ENCODE data around the gene NPLOC4. TPM values are rescaled to one million over a fixed set of nuclear protein-coding genes. Genes with fewer than 3 reads are reported as not detected.

The NPLOC4 gene
- total RNA-seq, 2 donors from 2014 or later = 43.8 to 63.0 TPM

- 84 to 100% methylated on average over 2 to 8 of the region's 8 CpGs for WGBS, 2 donors
- no peaks in the 10 kb centered on the region for H3K36me3 ChIP-seq (replicated peaks in 1 of 2; ENCODE audit: insufficient read depth in 1 of 2, low read depth in 2 of 2)
- DNase-seq (no peak), ATAC-seq (no peak)
- no peak overlapping the region for H3K4me3 ChIP-seq
- TF ChIP-seq CTCF (IDR thresholded peaks at IDR 0.05) (no peak), POLR2A (IDR thresholded peaks at IDR 0.05) (no peak)
- H3K27me3 ChIP-seq = no peaks in the 10 kb centered on the region
- no peaks in the 10 kb centered on the region for H3K9me3 ChIP-seq
- H3K27ac ChIP-seq = no peak overlapping the region
- peaks cover 20% of the 10 kb centered on the region for H3K4me1 ChIP-seq
- intact Hi-C loops (cut with DNase I) = no loop called here
Observed at GRCh38 chr17:81524865-81525159, 112.1 kb downstream of the NPLOC4 start.

GRCh38 chr17:81524039-81524864, 112.7 kb downstream of the NPLOC4 start:
- Histone ChIP-seq H3K4me1 (peaks cover 23% of the 10 kb centered on the region), H3K27ac (no peak overlapping the region), H3K4me3 (no peak overlapping the region), H3K9me3 (no peaks in the 10 kb centered on the region), H3K27me3 (no peaks in the 10 kb centered on the region), H3K36me3 (replicated peaks in 1 of 2; ENCODE audit: insufficient read depth in 1 of 2, low read depth in 2 of 2) (no peaks in the 10 kb centered on the region)
- ATAC-seq = no peak
- 75 to 85% methylated on average over 6 to 13 of the region's 18 CpGs for whole genome bisulfite sequencing, 2 donors
- TF ChIP-seq POLR2A (IDR thresholded peaks at IDR 0.05) (no peak), CTCF (IDR thresholded peaks at IDR 0.05) (no peak)
- no peak for DNase-seq
- intact Hi-C loops (cut with DNase I) = no loop called here

GRCh38 chr17:81523402-81524038, 113.4 kb downstream of the NPLOC4 start:
- Histone ChIP-seq H3K27me3 (no peaks in the 10 kb centered on the region), H3K36me3 (replicated peaks in 1 of 2; ENCODE audit: insufficient read depth in 1 of 2, low read depth in 2 of 2) (no peaks in the 10 kb centered on the region), H3K9me3 (no peaks in the 10 kb centered on the region), H3K27ac (no peak overlapping the region), H3K4me1 (peaks cover 23% of the 10 kb centered on the region), H3K4me3 (no peak overlapping the region)
- ATAC-seq (no peak), DNase-seq (no peak)
- WGBS, 2 donors = 53 to 59% methylated on average over 5 to 17 of the region's 17 CpGs
- intact Hi-C loops (cut with DNase I) = no loop called here
- TF ChIP-seq CTCF (IDR thresholded peaks at IDR 0.05) (no peak), POLR2A (IDR thresholded peaks at IDR 0.05) (no peak)

GRCh38 chr17:81522491-81523401, 114.2 kb downstream of the NPLOC4 start:
- H3K36me3 ChIP-seq (replicated peaks in 1 of 2; ENCODE audit: insufficient read depth in 1 of 2, low read depth in 2 of 2) = no peaks in the 10 kb centered on the region
- TF ChIP-seq CTCF (IDR thresholded peaks at IDR 0.05) (no peak), POLR2A (IDR thresholded peaks at IDR 0.05) (no peak)
- H3K4me3 ChIP-seq = no peak overlapping the region
- no peaks in the 10 kb centered on the region for H3K27me3 ChIP-seq
- 77 to 88% methylated on average over 7 to 26 of the region's 26 CpGs for WGBS, 2 donors
- peaks cover 27% of the 10 kb centered on the region for H3K4me1 ChIP-seq
- H3K27ac ChIP-seq = no peak overlapping the region
- intact Hi-C loops (cut with DNase I) = no loop called here
- H3K9me3 ChIP-seq = no peaks in the 10 kb centered on the region
- ATAC-seq = no peak
- peak in 1 of 4 donors; percentile 4 for DNase-seq

Data from body of pancreas (tissue), 4 donors.